ENCODE measurements around the gene ITGA11.

ITGA11 gene, protein sequence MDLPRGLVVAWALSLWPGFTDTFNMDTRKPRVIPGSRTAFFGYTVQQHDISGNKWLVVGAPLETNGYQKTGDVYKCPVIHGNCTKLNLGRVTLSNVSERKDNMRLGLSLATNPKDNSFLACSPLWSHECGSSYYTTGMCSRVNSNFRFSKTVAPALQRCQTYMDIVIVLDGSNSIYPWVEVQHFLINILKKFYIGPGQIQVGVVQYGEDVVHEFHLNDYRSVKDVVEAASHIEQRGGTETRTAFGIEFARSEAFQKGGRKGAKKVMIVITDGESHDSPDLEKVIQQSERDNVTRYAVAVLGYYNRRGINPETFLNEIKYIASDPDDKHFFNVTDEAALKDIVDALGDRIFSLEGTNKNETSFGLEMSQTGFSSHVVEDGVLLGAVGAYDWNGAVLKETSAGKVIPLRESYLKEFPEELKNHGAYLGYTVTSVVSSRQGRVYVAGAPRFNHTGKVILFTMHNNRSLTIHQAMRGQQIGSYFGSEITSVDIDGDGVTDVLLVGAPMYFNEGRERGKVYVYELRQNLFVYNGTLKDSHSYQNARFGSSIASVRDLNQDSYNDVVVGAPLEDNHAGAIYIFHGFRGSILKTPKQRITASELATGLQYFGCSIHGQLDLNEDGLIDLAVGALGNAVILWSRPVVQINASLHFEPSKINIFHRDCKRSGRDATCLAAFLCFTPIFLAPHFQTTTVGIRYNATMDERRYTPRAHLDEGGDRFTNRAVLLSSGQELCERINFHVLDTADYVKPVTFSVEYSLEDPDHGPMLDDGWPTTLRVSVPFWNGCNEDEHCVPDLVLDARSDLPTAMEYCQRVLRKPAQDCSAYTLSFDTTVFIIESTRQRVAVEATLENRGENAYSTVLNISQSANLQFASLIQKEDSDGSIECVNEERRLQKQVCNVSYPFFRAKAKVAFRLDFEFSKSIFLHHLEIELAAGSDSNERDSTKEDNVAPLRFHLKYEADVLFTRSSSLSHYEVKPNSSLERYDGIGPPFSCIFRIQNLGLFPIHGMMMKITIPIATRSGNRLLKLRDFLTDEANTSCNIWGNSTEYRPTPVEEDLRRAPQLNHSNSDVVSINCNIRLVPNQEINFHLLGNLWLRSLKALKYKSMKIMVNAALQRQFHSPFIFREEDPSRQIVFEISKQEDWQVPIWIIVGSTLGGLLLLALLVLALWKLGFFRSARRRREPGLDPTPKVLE

DNA sequence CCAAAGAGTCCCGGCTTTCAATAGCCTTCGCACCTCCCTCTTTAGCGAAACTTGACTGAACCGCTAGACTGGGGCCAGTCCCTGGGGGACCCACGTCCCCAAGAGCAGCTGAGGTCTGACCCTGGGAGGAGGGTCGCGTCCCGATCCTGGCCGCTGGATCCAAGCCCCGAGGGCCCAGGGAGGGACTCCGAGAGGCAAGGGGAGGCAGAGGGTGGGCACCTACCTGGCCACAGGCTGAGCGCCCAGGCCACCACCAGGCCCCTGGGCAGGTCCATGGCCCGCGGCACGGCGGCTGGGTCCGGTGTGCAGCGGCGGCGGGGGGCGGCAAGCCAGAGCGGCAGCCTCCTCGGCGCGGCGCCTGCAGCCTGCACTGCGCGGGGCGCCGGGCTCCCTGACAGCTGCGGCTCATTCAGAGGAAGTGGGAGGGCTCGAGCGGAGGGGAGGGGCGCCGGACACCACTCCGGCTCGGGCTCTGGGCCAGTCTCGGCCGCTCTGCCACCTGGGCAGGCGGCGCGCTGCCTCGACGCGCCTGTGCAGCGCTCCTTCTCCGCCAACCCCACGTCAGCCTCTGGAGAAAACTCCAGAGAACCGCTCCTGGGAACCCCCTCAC, at the start of gene ITGA11:
ITGA11 (minus strand) TSS at position 372 of the 610 bp plus-strand sequence; CDS start at position 275, 97 bp downstream.
- peak; percentile 69 to 81 for DNase-seq

DNA sequence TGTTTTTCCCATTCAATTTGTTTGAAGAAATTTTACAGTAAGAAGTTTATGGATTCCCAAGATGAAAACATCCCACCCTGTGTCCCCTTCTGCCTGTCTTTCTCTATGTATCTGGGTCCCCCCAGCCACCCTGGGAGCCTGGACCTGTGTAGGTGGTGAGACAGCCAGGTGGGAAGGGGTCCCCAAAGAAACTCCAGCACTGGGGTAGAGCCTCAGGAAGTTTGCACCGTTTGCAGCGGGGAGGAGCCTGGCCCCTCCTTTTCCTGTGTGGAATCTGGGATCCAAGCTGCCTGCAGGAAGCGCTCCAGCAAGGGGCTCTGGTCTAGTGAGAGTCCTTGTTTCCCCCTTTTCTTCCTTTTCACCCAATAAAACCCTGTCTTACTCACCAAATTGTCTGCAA, 49.4 kb upstream of the ITGA11 start:
- no peak for DNase-seq

DNA sequence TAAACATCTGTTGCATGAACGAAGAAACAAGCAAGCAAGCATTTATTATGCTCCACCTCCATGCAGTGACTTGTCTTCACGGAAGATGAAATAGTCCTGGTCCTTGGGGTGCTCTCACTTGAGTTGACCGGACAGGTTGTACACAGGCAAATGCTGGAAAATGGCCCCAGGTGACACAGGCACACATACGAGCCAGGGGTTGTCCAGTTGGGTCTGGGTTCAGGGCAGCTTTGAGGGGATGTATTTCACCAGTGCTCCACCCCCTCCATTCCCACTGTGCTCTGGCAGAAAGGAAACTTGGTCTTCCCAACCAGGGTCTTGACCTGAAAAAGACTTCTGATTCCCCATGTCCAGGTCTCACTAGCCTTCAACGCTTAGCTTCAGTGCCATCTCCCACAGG, 48.3 kb upstream of the ITGA11 start:
- no peak for DNase-seq

DNA sequence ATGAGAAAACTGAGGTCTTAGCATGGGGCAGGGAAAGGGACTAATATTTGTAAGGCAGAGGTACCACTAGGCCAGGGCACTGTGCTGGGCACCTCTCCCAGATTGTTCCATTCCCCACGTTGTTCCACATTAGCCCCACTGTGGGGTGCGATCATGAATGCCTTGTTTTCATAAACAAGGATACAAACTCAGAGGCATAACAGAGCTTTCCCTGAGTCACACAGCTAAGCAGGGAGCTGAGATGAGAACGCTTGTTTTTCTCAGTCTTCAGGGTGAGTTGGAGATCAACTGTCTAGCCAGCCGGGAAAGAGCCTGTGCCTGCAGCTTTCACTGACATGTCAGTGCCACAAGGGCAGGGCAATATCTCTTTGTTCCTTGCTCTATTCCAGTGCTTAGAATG, 47.9 kb upstream of the ITGA11 start:
- DNase-seq, result no peak

GRCh38 chr15:68479406-68479805, 47.4 kb upstream of the ITGA11 start:
- no peak for DNase-seq

GRCh38 chr15:68478853-68479252, 46.9 kb upstream of the ITGA11 start:
- no peak for DNase-seq

GRCh38 chr15:68475449-68475848, 43.5 kb upstream of the ITGA11 start:
- no peak for DNase-seq

GRCh38 chr15:68471541-68471940, 39.6 kb upstream of the ITGA11 start:
- DNase-seq, result no peak

GRCh38 chr15:68470976-68471375, 39.0 kb upstream of the ITGA11 start:
- no peak for DNase-seq

DNA sequence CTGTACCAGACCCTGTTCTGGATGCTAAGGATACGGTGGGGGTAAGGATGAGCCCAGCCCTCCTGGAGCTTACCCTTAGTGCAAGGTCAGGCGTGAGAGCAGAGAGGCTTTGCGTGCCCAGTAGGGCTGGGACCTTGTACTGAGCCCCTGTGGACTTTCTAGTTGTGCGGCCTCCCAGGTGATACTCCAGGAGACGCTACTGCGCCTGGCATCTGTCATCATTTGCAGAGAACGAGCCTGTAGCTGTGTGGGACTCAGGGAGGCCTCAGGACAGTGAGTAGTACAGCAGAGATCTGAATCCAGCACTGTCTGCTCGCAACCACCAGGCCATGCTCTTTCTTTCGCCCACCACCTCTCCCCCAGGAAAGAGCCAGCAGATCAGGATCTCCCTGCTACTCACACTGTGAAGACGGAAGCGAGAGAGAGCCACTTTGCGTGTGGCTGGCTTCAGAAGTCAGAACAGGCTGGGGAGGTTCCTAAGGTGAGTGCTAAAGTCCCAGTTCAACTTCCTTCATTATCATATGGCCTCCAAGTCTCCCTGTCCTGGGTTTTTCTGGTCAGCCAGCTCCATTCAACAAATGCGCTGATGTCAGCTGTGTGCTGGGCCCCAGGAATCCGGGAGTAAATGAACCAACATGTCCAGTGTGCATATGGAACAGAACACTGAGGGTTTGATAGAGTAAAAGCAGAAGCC, 38.2 kb upstream of the ITGA11 start:
- no peak for DNase-seq

GRCh38 chr15:68469162-68470048, 37.4 kb upstream of the ITGA11 start:
- DNase-seq, result no peak

DNA sequence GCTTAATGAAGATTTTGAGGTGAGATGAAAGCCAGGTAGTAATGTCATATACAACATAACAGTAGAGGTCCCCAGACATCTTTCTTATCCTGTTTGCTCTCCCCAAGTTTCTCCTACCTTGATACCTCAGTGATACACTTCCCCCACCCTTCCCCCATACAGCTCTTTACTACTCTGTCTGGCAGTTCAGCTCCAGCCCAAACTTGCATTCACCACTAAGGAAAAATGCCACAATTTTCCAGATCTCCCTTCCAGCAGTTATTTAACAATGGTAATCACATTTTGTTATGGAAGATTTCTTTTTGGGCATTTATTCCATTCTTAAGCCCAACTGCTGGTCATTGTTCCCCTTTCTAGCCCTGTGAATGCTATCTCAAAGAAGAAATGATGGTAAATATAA, 34.9 kb upstream of the ITGA11 start:
- DNase-seq, result no peak

GRCh38 chr15:68465861-68466560, 34.0 kb upstream of the ITGA11 start:
- no peak for DNase-seq

DNA sequence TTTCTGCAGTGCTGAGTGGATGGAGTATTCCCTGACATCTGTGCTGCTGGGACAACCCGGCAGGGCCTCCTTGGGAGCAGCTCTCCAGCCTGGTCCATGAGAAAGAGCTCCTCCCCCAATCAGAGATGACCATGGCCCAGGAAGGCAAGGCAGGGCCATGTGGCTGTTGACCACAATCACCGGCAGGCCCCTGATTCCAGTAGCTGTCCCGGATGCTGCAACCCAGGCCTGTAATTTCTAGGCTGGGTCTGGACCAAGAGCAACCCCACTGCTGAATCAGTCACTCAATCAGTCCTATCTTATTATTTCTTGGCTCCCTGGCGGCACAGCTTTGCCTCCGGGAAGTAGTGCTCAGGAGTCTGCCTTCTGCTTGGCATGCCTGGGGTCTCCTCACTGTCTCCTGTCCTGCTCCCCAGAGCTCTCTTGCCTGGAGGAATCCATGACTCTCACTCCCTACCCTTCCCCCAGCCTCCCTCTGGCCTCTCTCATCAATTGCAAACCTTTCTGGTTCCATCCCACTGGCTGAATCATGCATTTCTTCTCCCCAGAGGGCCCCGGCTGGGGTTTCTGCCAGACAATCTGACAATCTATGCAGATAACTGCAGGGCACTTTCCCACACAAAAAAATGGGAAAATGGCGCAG, 32.6 kb upstream of the ITGA11 start:
- no peak for DNase-seq

GRCh38 chr15:68463996-68464395, 32.0 kb upstream of the ITGA11 start:
- no peak for DNase-seq

DNA sequence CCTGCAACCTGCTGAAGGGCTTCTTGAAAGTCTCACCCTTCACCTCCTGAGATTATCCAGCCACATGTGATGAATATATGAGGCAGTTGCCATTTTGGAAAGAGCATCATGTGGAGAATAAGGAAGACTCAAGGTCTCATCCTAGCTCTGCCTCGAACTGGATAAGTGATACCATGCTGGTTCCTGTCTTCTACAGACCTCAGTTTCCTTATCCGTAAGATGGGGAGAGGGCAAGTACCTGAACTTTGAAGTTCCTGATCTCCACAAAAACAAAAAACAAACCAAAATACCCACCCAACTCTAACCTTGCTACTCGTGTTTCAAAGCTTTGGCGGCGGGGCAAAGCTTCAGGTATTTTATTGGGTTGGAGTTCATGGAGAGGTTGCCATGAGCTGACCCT, 31.5 kb upstream of the ITGA11 start:
- DNase-seq, result no peak

DNA sequence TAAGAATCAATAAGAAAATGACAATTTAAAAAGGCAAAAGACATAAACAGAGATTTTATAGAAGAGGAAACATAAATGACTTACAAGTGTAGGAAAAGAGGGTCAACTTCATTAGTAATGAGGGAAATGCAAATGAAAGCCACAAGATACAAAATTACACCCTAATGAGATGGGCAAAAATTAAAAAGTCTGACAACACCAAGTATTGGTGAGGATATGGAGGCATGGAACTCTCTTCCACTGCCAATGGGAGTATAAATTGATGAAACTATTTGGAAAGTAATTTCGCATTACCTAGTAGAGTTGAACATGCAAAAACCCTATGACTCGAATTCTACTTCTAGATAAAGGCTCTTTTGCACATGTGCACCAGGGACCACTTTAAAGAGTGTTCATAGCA, 28.2 kb upstream of the ITGA11 start:
- DNase-seq, result no peak

DNA sequence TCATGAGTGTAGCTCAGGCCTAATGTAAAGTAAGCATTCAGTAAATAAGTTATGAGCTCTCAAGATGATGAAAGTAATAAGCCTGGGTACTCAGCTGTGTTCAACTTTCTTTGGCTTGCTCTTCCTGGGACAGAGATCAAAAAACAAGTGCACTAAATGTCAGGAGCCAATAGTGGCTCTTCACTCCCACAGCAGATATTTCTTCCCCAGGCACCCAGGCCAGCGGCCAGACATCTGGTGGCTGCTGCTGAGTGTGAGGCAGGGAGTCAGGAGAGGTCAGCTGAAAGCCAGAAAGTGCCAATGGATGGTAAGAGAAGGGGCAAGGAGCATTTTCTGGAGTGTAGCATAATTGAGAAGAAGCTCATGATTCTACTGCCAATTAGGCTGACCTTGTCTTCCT, 18.2 kb upstream of the ITGA11 start:
- no peak for DNase-seq

DNA sequence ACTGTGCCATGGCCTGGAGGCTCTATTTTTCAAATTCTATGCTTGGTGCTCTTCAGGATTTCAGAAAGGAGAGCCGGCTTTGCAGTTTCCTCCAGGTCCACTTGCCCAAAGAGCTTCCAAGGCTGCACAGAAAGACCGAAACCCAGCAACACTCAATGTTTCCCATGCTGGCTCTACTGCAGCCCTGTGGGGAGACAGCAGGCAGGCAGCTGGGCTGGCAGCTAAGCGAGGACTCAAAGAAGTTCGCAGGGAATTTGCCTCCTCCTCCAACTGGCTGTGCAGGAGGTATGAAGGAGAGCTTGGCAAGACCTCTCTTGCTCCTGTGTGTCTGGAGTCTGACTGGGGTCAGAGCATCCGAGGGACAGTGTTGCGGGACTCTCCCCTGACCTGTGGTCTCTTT, 17.4 kb upstream of the ITGA11 start:
- no peak for DNase-seq

Data from NCI-H2081 (cell line).